Measurements from ENCODE around the gene FBXO11.

Gene FBXO11

DNA sequence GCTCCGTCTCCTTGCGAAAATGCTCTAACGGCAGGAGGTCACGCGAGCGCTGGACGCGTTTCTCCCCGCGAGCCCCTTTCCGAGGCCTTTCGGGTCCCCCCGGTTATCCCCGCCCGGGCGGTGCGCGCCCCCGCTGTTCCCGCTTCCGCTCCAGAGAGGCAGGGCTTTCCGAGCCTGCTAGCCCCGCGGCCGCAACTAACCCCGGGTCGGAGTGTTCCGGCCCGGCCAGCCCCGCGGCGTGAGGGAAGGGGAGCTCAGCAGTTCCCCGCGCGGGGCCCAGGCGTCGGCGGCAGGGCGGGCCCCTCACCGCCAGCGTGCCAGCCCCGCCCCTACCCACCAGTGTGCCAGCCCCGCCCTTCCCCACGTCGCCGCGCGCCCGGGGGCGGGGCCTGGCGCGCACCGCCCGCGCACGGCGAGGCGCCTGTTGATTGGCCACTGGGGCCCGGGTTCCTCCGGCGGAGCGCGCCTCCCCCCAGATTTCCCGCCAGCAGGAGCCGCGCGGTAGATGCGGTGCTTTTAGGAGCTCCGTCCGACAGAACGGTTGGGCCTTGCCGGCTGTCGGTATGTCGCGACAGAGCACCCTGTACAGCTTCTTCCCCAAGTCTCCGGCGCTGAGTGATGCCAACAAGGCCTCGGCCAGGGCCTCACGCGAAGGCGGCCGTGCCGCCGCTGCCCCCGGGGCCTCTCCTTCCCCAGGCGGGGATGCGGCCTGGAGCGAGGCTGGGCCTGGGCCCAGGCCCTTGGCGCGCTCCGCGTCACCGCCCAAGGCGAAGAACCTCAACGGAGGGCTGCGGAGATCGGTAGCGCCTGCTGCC lies 123.4 kb downstream of the FBXO11 start, which contains the start of gene MSH6:
TSS of gene MSH6 (plus strand) at position 475 of the 815 bp plus-strand sequence. CDS start at position 564, 89 bp downstream.
- peak; percentile 62 for DNase-seq

DNA sequence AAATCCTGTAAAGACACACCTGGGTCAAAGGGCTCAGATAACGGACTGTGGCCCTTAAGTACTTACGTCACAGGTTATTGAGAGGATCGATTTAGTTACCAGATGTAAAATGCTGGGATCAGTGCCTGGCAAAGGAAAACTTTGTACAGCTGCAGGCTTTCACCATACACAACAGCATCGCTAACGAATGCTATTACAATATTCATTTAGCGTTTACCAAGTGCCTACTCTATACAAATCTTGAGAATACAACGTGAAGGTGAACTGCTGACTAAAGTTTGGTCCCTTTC lies 124.0 kb downstream of the FBXO11 start:
- no peak for DNase-seq

DNA sequence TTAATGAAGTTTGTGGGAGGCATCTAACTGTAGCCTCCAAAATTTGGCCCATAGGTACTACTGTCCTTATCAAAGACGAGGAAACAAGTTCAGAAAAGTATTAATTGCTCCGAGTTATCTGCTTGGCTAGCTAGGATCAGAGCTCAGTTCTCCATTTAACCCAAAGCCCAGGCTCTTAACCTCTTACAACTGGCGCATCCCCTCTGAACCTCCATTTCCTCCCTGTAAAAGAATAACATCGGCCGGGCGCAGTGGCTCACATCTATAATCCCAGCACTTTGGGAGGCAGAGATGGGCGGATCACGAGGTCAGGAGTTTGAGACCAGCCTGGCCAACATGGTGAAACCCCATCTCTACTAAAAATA lies 126.9 kb downstream of the FBXO11 start:
- DNase-seq = no peak

DNA sequence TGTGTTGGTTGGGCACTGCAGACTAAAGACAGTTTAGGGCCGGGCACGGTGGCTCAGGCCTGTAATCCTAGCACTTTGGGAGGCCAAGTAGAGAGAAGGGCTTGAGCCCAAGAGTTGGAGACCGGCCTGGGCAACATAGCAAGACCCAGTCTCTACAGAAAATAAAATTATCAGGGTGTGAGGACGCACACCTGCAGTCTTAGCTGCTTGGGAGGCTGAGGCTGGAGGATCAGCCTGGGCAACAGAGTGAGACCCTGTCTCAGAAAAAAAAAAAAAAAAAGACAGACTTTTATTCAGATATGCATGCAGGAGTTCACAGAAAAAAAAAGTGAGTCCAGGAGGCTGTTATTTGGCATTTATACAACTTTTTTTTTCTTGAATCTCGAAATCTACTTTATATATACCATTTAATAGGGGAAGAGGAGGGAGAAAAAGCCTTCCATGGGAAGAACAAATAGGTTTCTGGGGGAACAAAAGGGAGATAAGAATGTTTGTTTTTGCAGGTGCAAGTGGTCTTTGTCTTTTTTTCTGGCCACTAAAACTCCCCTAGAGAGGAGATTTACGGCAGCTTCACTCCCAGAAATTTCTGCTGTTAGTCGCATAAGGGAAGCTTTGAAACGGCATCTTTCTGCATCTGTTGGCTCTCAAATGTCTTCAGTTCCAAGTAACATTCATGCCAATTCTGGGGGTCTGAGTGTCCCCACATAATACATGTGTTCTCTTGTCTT lies 127.4 kb downstream of the FBXO11 start:
- DNase-seq = no peak

DNA sequence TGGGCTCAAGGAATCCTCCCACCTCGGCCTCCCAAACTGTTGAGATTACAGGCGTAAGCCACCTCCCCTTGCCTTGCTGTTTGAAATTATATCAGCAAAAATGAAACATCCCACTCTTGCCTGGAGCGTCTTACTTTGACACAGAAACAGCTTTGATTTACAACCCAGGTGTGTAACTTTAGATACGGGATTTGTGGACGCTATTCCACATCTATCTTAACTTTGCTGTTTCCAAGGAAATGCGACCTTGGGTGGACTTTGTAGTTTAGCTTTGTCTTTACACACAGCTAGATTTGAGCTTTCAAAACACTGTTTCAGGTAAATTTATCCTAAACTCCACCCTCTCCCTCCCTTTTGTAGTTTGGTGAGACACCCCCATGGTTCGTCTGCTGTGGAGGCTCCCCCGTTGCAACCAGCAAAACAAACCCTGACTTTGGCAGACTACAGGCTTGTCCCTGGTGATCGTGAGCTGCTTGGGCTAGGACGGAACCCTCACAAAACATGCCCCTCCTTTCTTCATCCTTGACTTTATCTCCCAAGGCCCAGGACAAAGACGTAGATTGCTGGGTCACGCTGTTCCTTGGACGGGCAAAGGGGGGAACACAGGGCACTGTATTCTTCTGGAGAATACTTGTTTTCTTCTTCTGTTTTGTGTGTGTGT lies 128.9 kb downstream of the FBXO11 start:
- DNase-seq = no peak

DNA sequence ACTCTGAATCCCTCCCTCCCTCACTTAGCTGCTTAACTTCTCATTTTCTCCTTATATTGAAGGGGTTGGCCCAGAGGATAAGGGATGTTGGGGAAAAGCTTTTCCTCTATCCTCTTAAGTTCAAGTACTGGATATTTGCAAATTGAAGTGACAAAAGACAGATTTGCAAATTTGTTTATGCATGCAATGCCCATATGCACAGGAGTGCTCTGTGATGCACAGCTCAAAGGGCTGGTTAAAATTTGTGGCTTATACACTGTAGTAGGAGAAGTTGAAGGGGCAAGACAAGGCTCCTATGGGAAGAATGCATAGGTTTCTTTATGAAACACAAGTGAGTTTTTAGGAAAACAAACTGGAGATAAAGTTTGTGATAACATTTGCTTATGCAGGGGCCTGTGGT lies 131.7 kb downstream of the FBXO11 start:
- DNase-seq = no peak

DNA sequence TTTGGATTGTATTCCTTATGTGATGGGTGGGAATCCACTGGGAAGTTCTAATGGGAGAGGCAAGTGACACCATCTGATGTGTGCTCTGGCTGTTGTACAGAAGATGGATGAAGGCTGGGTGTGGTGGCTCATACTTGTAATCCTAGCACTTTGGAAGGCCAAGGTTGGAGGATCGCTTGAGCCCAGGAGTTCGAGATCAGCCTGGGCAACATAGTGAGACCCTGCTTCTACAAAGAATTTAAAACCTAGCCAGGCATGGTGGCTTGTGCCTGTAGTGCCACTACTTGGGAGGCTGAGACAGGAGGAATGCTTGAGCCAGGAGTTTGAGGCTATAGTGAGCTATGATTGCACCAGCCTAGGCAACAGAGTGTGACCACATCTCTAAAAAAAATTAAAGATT lies 134.0 kb downstream of the FBXO11 start:
- DNase-seq = no peak

DNA sequence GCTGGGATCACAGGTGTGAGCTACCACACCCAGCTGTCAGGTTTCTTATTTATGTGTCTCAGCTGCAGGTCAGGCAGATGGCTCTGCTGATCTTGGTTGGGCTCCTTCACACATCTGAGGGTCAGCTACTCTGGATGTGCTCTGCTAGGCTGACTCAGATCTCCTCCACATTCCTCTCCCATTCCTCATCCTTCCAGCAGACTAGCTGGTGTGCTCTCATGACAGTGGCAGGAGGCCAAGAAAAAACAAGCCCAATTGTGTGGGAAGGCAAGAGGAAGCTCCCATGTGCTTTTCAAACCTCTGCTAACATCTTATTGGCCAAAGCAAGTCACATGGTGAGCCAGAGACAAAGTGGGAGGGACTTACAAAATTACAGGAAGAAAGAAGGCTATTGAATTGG lies 135.1 kb downstream of the FBXO11 start:
- no peak for DNase-seq

DNA sequence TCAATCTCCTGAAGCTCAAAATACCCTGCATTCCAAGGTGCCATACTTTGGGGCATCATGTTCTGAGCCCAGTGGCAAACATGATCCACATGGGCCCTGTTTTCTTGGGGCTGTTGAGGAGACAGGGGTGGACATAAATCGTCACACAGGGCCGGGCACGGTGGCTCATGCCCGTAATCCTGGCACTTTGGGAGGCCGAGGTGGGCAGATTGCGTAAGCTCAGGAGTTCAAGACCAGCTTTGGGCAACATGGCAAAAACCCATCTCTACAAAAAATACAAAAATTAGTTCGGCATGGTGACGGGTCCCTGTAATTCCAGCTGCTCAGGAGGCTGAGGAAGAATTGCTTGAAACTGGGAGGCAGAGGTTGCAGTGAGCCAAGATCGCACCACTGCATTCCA lies 137.0 kb downstream of the FBXO11 start:
- no peak for DNase-seq

DNA sequence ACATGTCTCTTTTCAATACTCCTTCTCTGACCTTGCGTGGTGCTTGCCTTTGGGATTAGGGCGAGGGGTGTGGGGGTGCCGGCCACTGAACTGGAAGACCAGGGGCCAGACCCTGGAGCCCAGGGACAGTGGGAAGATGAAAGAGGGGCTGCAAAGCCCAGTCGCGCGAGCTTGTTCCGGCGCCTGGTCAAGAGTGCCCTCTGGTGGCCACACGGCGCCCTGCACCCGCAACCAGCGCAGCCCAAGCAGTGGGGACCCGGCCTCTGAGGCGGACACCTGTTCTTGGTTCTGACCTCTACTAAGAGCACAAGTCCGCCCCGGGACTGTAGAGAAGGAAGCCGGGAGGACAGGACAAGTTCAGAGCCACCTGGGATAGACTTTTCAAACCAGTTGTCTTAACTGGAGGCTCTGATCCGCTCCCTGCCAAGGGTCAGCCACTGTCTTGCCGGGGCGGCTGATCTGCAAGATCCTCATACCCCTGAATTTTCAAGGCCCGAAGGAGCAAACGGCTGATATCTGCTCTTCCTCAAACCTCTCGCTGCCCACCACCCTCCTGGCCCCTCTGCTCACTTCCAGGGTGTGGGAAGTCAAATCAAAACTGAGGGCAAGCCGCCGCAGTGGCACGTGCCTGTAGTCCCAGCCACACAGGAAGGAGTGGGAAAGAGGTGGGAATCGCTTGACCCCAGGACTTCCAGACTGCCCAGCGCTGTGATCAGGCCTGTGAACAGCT lies 138.3 kb downstream of the FBXO11 start:
- no peak for DNase-seq

DNA sequence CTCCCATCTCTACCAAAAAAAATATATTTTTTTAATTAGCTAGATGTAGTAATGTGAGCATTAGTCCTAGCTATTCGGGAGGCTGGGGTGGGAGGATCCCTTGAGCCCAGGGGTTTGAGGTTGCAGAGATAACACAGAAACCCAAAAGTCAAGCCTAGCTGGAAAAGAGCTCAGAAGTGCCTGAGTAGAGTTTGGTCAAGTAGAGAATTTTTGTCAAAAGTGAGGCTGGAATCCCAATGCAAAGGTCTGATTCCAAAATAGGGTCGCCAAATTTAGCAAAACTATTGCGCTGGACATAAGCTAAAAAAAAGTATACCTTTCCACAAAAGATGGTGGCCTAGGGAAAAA lies 138.8 kb downstream of the FBXO11 start:
- no peak for DNase-seq

DNA sequence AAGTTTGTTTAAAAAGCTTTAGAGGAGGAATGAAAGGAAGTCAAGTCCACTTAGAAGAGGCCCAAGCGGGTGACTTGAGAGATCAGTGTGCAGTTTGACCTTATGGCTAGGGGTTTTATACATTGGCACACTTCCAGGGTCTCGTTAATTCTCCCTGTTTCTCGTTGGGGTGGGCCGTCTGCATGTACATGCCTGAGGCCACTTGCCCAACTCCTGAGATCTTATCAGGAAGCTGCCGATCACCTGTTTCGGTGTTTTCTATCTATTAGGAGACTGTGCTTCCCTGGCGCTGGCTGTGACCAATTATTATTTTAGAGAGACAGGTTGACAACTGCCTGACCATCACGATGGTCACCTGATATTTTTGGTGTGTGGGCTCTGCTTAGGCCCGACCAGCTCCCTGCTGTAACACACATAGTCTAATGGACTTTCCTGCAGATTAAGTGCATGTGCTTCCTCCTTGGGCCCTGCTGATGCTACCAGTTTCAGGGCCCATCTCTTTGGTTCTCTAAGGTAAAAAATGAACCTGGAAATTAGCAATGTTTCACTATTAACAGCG lies 154.4 kb downstream of the FBXO11 start:
- DNase-seq = no peak

DNA sequence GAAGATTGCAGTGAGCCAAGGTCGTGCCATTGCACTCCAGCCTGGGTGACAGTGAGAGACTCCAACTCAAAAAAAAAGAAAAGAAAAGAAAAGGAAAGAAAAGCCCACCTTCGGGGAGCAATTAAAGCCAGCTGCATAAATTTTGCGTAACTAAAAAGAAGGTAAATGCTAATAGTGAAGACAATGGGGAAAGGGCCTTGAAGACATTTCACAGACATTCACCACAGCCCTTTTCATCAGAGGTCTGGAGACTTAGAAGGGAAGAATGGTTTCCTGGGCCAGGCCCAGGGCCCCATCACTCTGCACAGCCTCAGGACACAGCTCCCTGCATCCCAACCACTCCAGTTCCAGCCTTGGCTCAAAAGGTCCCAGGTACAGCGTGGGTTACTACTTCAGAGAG lies 158.4 kb downstream of the FBXO11 start:
- no peak for DNase-seq

DNA sequence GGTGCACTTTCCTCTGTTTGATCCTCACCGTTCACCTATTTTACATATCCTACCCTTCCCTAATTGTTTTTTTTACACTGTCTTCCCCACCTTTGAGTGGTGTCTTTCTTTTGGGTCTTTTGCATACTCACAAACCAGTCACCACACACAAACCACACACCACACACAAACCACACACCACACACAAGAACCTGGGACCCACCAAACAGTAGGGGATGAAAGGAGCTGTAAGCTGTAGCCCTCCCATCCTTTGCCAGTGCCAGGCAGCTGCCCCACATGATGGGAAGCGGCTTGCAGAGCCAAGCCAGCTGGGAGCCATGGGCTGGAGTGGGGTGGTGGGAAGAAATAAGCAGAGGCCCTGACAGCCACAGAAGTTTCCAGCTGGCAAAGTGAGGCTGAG lies 162.2 kb downstream of the FBXO11 start:
- DNase-seq = no peak

DNA sequence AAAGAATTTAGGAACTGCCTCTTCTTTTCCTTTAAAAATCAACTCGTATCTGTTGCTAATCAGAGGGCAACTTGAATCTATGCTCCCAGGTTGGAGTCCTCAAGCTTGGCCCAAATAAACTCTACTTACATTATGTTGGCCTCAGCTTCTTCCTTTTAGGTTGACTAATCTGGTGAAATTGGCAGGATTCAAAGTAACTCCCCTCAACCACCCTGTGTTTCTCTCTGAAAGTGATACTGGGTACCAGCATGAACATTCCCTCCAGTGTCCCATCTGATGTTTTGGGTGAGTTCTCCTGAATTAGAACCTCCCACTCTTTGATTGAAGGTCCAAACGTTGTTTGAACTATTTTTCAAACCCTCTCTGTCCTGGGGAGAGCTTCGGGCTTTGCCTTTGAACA lies 164.7 kb downstream of the FBXO11 start:
- no peak for DNase-seq

DNA sequence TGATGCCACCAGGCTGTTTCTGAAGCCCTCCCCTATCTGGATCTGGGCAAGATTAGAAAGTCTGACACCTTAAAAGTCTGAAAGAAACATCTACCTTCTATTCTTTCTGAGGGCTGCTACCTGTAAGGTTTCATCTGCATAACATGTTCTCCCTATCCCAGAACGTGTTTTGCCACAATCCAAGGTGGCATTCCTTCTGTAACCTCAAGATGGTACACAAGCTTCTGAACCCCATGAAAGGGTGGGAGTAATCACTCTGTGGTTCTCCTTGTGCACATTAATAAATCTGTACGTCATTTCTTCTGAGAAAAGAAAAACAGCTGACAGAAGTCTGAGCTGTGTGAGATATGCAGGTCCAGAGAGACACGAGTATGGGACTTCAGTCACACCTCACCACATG lies 165.2 kb downstream of the FBXO11 start:
- no peak for DNase-seq

Measured in NCI-H2081 treated with DMSO at 0.1 percent for 48 hours (cell line).